ENCODE measurements around the gene RORC.

GRCh38 chr1:151809290-151809984 lies 22.2 kb downstream of the RORC start:
- no peak for TF ChIP-seq POLR2AphosphoS5 (IDR thresholded peaks at IDR 0.05; ENCODE audit: low read depth, low read length)
- no peak for TF ChIP-seq POLR2A (IDR thresholded peaks at IDR 0.05; ENCODE audit: low read depth, low read length)

All from GM12892 (cell line).